ENCODE measurements around the gene ANKMY1. TPM values are rescaled to one million over a fixed set of nuclear protein-coding genes. Genes with fewer than 3 reads are reported as not detected.
"Not testable (repeated sequence)": the region's sequence is repeated elsewhere in the genome, so short reads cannot be mapped to it uniquely, and the experiment has no call there.

Gene ANKMY1
- total and polyA plus RNA-seq, 10 donors: 7.6 to 45.5 (median 29.4) TPM

DNA sequence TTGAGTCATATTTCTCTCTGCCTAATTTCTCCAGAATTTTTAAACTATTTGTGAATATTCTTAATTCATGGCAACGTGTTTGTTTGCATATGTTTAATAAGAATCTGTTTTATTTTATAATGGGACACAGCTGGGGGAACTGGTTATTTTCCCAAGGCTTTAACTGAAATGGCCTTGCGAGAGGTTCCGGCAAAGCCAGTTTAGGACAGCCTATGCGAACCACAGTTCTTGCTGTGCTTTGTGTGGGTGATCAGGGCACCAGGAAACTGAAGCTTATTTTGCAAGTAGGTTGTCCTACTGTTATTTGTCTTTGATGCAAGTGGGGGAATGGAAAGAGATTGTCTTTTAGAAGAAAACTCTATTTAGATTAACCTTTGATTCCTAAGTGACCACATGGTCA is 6.5 kb downstream of the ANKMY1 start:
- DNase-seq: no peak
- TF ChIP-seq, protein P1, sequence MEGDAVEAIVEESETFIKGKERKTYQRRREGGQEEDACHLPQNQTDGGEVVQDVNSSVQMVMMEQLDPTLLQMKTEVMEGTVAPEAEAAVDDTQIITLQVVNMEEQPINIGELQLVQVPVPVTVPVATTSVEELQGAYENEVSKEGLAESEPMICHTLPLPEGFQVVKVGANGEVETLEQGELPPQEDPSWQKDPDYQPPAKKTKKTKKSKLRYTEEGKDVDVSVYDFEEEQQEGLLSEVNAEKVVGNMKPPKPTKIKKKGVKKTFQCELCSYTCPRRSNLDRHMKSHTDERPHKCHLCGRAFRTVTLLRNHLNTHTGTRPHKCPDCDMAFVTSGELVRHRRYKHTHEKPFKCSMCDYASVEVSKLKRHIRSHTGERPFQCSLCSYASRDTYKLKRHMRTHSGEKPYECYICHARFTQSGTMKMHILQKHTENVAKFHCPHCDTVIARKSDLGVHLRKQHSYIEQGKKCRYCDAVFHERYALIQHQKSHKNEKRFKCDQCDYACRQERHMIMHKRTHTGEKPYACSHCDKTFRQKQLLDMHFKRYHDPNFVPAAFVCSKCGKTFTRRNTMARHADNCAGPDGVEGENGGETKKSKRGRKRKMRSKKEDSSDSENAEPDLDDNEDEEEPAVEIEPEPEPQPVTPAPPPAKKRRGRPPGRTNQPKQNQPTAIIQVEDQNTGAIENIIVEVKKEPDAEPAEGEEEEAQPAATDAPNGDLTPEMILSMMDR (IDR thresholded peaks at IDR 0.05 in 8 of 11, conservative IDR thresholded peaks at IDR 0.05 in 3 of 11): no peak
- no peak for TF ChIP-seq POLR2AphosphoS5 (IDR thresholded peaks at IDR 0.05)
- 95 to 97% (median 96%) methylated on average over 4 of the region's 4 CpGs for WGBS, 5 donors
- Histone ChIP-seq H3K9me3 (peaks cover 0 to 12% (median 3%) of the 10 kb centered on the region in 8 donors), H3K4me3 (no peak overlapping the region), H3K27ac (peak overlapping the region in 3 of 8 donors; percentile 1 to 8 (median 7)), H3K36me3 (peaks cover 0 to 58% (median 22%) of the 10 kb centered on the region in 6 donors), H3K27me3 (replicated peaks in 1 of 7) (no peaks in the 10 kb centered on the region), H3K4me1 (peaks cover 0 to 26% (median 10%) of the 10 kb centered on the region in 6 donors)
- intact Hi-C loops (cut with DNase I; ENCODE audit: low total_unique reads): no loop called here

DNA sequence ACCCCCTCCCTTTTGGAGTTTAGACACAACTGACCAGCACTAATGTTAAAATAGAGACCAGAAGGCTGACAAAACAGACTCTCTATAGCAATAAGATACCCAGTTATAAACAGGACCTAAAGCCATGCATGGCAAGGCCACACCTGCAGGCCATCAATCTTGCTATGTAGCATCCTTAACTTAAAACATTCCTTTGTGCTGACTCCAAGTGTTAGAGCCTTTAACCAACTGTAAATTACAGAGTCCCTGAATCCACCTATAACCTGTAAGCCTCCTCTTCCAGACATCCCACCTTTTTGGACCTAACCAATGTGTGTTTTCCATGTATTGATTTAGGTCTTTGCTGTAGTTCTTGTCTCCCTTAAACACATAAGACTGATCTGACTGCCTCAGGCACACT is 17.9 kb downstream of the ANKMY1 start:
- no peak for DNase-seq
- intact Hi-C loops (cut with DNase I; ENCODE audit: low total_unique reads): no loop called here
- H3K4me3 ChIP-seq: no peak overlapping the region
- peaks cover 0 to 75% (median 23%) of the 10 kb centered on the region in 6 donors for H3K36me3 ChIP-seq
- H3K9me3 ChIP-seq: no peaks in the 10 kb centered on the region
- H3K27me3 ChIP-seq (replicated peaks in 1 of 7): no peaks in the 10 kb centered on the region
- no peaks in the 10 kb centered on the region for H3K4me1 ChIP-seq
- no peak for TF ChIP-seq POLR2AphosphoS5 (IDR thresholded peaks at IDR 0.05)
- TF ChIP-seq, protein P1 (IDR thresholded peaks at IDR 0.05 in 8 of 11, conservative IDR thresholded peaks at IDR 0.05 in 3 of 11): no peak
- no peak for TF ChIP-seq POLR2A (IDR thresholded peaks at IDR 0.05)
- H3K27ac ChIP-seq: no peak overlapping the region

DNA sequence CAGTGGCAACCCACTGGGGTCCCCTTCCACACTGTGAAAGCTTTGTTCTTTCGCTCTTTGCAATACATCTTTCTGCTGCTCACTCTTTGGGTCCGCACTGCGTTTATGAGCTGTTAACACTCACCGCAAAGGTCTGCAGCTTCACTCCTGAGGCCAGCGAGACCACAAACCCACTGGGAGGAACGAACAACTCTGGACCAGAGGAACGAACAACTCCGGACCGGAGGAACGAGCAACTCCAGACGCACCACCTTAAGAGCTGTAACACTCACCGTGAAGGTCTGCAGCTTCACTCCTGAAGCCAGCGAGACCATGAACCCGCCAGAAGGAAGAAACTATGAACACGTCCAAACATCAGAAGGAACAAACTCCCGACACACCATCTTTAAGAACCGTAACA is 18.7 kb downstream of the ANKMY1 start:
- H3K27me3 ChIP-seq (replicated peaks in 1 of 7); H3K4me1 ChIP-seq; H3K4me3 ChIP-seq; H3K9me3 ChIP-seq; H3K27ac ChIP-seq; intact Hi-C loops (cut with DNase I; ENCODE audit: low total_unique reads): not testable (repeated sequence)
- H3K36me3 ChIP-seq: peaks cover 0 to 78% (median 23%) of the 10 kb centered on the region in 6 donors
- 96 to 98% (median 97%) methylated on average over 17 of the region's 17 CpGs for WGBS, 5 donors
- DNase-seq: peak; percentile 51

DNA sequence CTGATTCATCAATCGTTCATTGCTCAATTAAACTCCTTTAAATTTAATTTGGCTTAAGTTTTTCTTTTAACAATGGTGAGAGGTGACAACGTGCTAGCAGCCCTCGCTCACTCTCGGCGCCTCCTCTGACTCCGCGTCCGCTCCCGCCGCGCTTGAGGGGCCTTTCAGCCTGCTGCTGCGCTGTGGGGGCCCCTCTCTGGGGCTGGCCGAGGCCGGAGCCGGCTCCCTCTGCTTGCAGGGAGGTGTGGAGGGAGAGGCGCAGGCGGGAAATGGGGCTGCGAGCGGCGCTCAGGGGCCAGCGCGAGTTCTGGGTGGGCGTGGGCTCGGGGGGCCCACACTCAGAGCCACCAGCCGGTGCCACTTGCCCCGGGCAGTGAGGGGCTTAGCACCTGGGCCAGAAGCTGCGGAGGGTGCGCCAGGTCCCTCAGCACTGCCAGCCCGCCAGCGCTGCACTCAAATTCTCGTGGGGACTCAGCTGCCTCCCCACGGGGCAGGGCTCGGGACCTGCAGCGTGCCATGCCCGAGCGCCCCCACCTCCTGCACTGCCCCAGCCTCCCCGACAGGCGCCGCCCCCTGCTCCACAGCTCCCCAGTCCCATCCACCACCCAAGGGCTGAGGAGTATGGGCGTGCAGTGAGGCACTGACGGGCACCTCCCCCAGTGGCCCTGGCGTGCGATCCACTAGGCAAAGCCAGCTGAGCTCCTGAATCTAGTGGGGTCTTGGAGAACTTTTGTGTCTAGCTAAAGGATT is 19.6 kb downstream of the ANKMY1 start:
- peaks cover 0 to 81% (median 23%) of the 10 kb centered on the region in 6 donors for H3K36me3 ChIP-seq
- intact Hi-C loops (cut with DNase I; ENCODE audit: low total_unique reads): no loop called here
- H3K27me3 ChIP-seq (replicated peaks in 1 of 7): no peaks in the 10 kb centered on the region
- WGBS, 5 donors: 94 to 97% (median 95%) methylated on average over 41 to 43 of the region's 43 CpGs
- no peaks in the 10 kb centered on the region for H3K4me1 ChIP-seq
- H3K4me3 ChIP-seq: no peak overlapping the region
- TF ChIP-seq POLR2A (IDR thresholded peaks at IDR 0.05): no peak
- TF ChIP-seq, protein P1 (IDR thresholded peaks at IDR 0.05 in 8 of 11, conservative IDR thresholded peaks at IDR 0.05 in 3 of 11): no peak
- no peak for TF ChIP-seq POLR2AphosphoS5 (IDR thresholded peaks at IDR 0.05)
- H3K9me3 ChIP-seq: peaks cover 0 to 8% (median 3%) of the 10 kb centered on the region in 8 donors
- DNase-seq: peak; percentile 57
- no peak overlapping the region for H3K27ac ChIP-seq

All from spleen (tissue), 11 donors.